Chondrocyte (in vitro differentiated cells): Measurements from ENCODE around the gene ANKRD40CL. TPM values are rescaled to one million over a fixed set of nuclear protein-coding genes. Genes with fewer than 3 reads are reported as not detected.
"Not testable (repeated sequence)": the region's sequence is repeated elsewhere in the genome, so short reads cannot be mapped to it uniquely, and the experiment has no call there.

ENCODE experiments used
- DNase-seq: peaks from one replicate; pipeline ENCODE4 v3.0.0; 2021; ENCODE audit warnings: mixed read lengths, low spot score
- H3K27ac Mint-ChIP-seq: one replicate; pipeline ENCODE4 v1.8.0; 2021; ENCODE audit warnings: mild to moderate bottlenecking, moderate library complexity, mixed read lengths; ENCODE audit not compliant: unreplicated experiment
- H3K27me3 Mint-ChIP-seq: 2 replicates; pipeline ENCODE4 v1.8.0; 2021; ENCODE audit warnings: low read depth, mixed read lengths
- H3K36me3 Mint-ChIP-seq: 2 replicates; pipeline ENCODE4 v1.8.0; 2021; ENCODE audit warnings: low read depth, mixed read lengths
- H3K4me1 Mint-ChIP-seq: 2 replicates; pipeline ENCODE4 v1.8.0; 2021; ENCODE audit warnings: low read depth, mild to moderate bottlenecking, mixed read lengths
- H3K4me3 Mint-ChIP-seq: one replicate; pipeline ENCODE4 v1.8.0; 2021; ENCODE audit warnings: mild to moderate bottlenecking, moderate library complexity, mixed read lengths; ENCODE audit not compliant: unreplicated experiment
- H3K9me3 Mint-ChIP-seq: 2 replicates; pipeline ENCODE4 v1.8.0; 2021; ENCODE audit warnings: low read depth, mixed read lengths
- CTCF ChIP-seq: fragments of 200-600 bp; sonication (generic); IDR thresholded peaks from 2 replicates; pipeline ENCODE4 v1.5.0; 2021; ENCODE audit warnings: antibody characterized with exemption, mild to moderate bottlenecking, moderate library complexity
- total RNA-seq: library from RNA; stranded (reverse); gene quantifications from 3 replicates; pipeline ENCODE4 v1.2.1, GENCODE V29; 2021

ANKRD40CL gene
- total RNA-seq, 1 donor from 2014 or later, result not detected

DNA sequence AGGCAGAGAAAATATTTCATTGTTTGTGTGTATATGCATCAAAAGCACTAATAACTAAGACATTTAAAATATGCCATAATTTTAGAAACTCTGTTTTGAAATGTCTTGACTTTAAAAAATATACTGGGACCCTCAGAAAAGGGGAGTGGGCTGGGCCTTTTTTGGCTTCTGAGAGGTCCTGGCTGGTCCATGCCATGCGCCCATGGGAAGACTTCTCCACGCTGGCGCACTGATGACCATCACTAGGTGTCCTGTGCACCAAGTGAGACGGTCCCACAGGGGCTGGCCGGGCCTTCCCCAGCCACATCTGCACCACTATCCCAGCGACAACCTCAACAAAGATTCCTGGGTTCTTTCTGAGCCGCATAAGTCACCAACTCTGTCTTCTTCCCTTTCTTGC lies 41.1 kb upstream of the ANKRD40CL start:
- Mint-ChIP-seq H3K36me3 (peaks cover 2% of the 10 kb centered on the region), H3K4me1 (peaks cover 7% of the 10 kb centered on the region), H3K4me3 (no peak overlapping the region), H3K9me3 (no peaks in the 10 kb centered on the region), H3K27ac (no peak overlapping the region), H3K27me3 (peaks cover 10% of the 10 kb centered on the region)
- no peak for TF ChIP-seq CTCF
- no peak for DNase-seq

DNA sequence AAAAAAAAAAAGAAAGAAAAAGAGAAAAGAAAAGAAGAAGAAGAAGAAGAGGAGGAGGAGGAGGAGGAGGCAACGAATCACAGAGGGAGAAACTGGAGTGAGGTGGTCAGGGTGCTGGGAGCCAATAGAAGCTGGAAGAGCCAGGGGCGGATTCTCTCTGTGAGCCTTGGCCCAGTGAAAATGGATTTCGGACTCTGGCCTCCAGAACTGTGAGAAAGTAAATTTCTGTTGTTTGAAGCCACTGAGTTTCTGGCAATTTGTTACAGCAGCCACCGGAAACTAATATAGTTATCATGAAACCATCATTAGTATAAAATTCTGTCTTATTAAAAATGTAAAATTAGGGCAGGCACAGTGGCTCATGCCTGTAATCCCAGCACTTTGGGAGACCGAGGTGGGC lies 40.4 kb upstream of the ANKRD40CL start:
- Mint-ChIP-seq H3K36me3 (peaks cover 2% of the 10 kb centered on the region), H3K4me1 (peaks cover 7% of the 10 kb centered on the region), H3K27ac (no peak overlapping the region)

DNA sequence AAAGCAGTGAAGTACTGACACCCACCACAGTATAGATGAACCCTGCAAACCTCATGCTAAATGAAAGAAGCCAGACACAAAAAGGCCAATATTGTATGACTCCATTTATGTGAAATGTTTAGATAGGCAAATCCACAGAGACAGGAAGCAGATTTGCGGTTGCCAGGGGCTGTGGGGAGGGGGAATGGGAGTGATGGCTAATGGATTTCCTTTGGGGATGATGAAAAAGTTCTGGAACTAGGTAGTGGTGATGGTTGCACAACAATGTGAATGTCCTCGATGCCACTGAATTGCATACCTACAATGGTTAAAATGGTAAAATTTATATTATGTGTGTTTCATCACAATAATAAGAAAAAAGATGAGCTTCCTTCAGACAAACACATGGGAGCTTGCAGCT lies 39.7 kb upstream of the ANKRD40CL start:
- H3K9me3 Mint-ChIP-seq, result no peaks in the 10 kb centered on the region
- no peak for TF ChIP-seq CTCF
- H3K4me1 Mint-ChIP-seq, result peaks cover 7% of the 10 kb centered on the region
- no peak for DNase-seq
- peaks cover 10% of the 10 kb centered on the region for H3K27me3 Mint-ChIP-seq
- H3K27ac Mint-ChIP-seq, result no peak overlapping the region
- no peak overlapping the region for H3K4me3 Mint-ChIP-seq
- peaks cover 2% of the 10 kb centered on the region for H3K36me3 Mint-ChIP-seq

More for the DNA sequence above, 40.4 kb upstream of the ANKRD40CL start:
- no peaks in the 10 kb centered on the region for H3K9me3 Mint-ChIP-seq
- no peak for TF ChIP-seq CTCF
- no peak for DNase-seq
- H3K4me3 Mint-ChIP-seq, result no peak overlapping the region
- peaks cover 10% of the 10 kb centered on the region for H3K27me3 Mint-ChIP-seq

DNA sequence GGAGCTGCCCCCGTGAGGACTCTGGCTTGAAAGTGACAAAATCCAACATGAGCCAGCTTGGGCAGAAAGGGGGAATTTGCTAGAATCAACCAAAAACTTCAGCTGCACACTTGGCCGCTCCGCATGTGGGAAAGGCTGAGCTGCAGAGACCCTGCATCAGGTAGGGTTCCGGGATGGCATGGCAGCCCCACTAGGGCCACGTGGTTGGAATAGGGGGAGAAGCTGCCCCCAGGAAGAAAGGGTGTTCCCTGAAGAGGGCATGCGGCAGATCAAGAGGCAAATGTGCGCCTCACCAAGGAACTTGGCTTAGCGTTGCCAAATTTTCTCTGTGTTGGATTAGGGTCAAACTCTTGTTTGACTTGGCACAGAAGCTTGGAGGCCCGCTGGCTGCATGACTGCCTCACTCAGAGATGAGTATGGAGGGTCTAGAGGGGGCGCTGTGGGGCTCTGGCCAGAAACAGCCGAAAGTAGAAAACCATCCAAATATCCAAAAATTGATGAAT lies 38.9 kb upstream of the ANKRD40CL start:
- H3K36me3 Mint-ChIP-seq, result no peaks in the 10 kb centered on the region
- H3K27me3 Mint-ChIP-seq, result peaks cover 7% of the 10 kb centered on the region
- TF ChIP-seq CTCF, result peak; percentile 40
- no peak overlapping the region for H3K27ac Mint-ChIP-seq
- DNase-seq, result no peak
- H3K9me3 Mint-ChIP-seq, result no peaks in the 10 kb centered on the region
- no peak overlapping the region for H3K4me3 Mint-ChIP-seq
- peaks cover 7% of the 10 kb centered on the region for H3K4me1 Mint-ChIP-seq

- DNase-seq, result no peak
- H3K27ac Mint-ChIP-seq, result no peak overlapping the region
- H3K4me3 Mint-ChIP-seq, result no peak overlapping the region
- H3K4me1 Mint-ChIP-seq, result peaks cover 7% of the 10 kb centered on the region
- TF ChIP-seq CTCF, result no peak
- no peaks in the 10 kb centered on the region for H3K36me3 Mint-ChIP-seq
- H3K9me3 Mint-ChIP-seq, result no peaks in the 10 kb centered on the region
- H3K27me3 Mint-ChIP-seq, result peaks cover 4% of the 10 kb centered on the region
These were observed 38.2 kb upstream of the ANKRD40CL start for GRCh38 chr17:50805486-50805885.

DNA sequence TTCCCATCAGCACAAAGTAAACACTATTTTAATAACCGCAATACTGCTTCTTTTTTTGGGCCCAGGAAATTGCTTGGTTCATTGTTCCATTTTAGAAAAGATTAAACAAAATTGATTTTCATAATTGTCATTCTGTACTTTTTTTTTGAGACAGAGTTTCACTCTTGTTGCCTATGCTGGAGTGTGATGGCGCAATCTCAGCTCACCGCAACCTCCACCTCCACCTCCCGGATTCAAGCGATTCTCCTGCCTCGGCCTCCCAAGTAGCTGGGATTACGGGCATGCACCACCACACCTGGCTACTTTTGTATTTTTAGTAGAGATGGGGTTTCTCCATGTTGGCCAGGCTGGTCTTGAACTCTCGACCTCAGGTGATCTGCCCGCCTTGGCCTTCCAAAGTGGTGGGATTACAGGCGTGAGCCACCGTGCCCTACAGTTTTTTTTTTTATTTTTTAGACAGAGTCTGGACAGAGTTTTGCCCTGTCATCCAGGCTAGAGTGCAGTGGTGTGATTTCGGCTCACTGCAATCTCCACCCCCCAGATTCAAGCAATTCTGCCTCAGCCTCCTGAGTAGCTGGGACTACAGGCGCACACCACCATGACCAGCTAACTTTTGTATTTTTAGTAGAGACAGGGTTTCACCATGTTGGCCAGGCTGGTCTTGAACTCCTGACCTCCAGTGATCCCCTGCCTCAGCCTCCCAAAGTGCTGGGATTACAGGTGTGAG lies 37.6 kb upstream of the ANKRD40CL start:
- H3K27ac Mint-ChIP-seq, H3K9me3 Mint-ChIP-seq, H3K4me3 Mint-ChIP-seq: not testable (repeated sequence)

More for the DNA sequence above, 37.6 kb upstream of the ANKRD40CL start:
- not testable (repeated sequence) for H3K27me3 Mint-ChIP-seq, H3K36me3 Mint-ChIP-seq, H3K4me1 Mint-ChIP-seq, DNase-seq
